ENCODE results near the gene RAI14.
A peak's percentile ranks its signal among the peaks of the same experiment; 100 is the strongest.

Gene RAI14

GRCh38 chr5:34660444-34660843 lies 4.3 kb downstream of the RAI14 start:
- TF ChIP-seq CTCF (IDR thresholded peaks at IDR 0.05; ENCODE audit: insufficient read depth, low read depth, low read length, missing control alignments) = no peak
- no peak overlapping the region for H3K4me3 ChIP-seq (ENCODE audit: low read length)
- peak; percentile 54 for DNase-seq (ENCODE audit: low read depth)

- no peak for DNase-seq (ENCODE audit: low read depth)
- H3K4me3 ChIP-seq (ENCODE audit: low read length) = no peak overlapping the region
- no peak for TF ChIP-seq CTCF (IDR thresholded peaks at IDR 0.05; ENCODE audit: insufficient read depth, low read depth, low read length, missing control alignments)
Observed at GRCh38 chr5:34663771-34664496, 7.8 kb downstream of the RAI14 start.

- TF ChIP-seq CTCF (IDR thresholded peaks at IDR 0.05; ENCODE audit: insufficient read depth, low read depth, low read length, missing control alignments) = no peak
- DNase-seq (ENCODE audit: low read depth) = no peak
- no peak overlapping the region for H3K4me3 ChIP-seq (ENCODE audit: low read length)
Observed at GRCh38 chr5:34666392-34667080, 10.4 kb downstream of the RAI14 start.

- TF ChIP-seq CTCF (IDR thresholded peaks at IDR 0.05; ENCODE audit: insufficient read depth, low read depth, low read length, missing control alignments) = no peak
- no peak for DNase-seq (ENCODE audit: low read depth)
- H3K4me3 ChIP-seq (ENCODE audit: low read length) = no peak overlapping the region
Observed at GRCh38 chr5:34667705-34668104, 11.6 kb downstream of the RAI14 start.

- no peak overlapping the region for H3K4me3 ChIP-seq (ENCODE audit: low read length)
- no peak for TF ChIP-seq CTCF (IDR thresholded peaks at IDR 0.05; ENCODE audit: insufficient read depth, low read depth, low read length, missing control alignments)
- no peak for DNase-seq (ENCODE audit: low read depth)
Observed at GRCh38 chr5:34669931-34670516, 13.9 kb downstream of the RAI14 start.

- no peak for DNase-seq (ENCODE audit: low read depth)
- no peak overlapping the region for H3K4me3 ChIP-seq (ENCODE audit: low read length)
- TF ChIP-seq CTCF (IDR thresholded peaks at IDR 0.05; ENCODE audit: insufficient read depth, low read depth, low read length, missing control alignments) = no peak
Observed at GRCh38 chr5:34672196-34672595, 16.1 kb downstream of the RAI14 start.

All from epithelial cell of esophagus (primary cell).